OCI-LY7 (cell line): ENCODE measurements around the gene FBH1.

Experiments used
- EZH2phosphoT487 ChIP-seq: fragments of 200-600 bp; sonication (generic); IDR thresholded peaks from 2 replicates; pipeline ENCODE4 v1.6.1; 2018; ENCODE audit warnings: low read depth, borderline replicate concordance, mild to moderate bottlenecking, mixed run types, antibody characterized with exemption, low read length, moderate library complexity, mixed read lengths
- TF ChIP-seq, protein P1 (sequence below): fragments of 200-600 bp; sonication (generic); conservative IDR thresholded peaks from 2 replicates; pipeline ENCODE4 v1.5.1; 2014; ENCODE audit warnings: mild to moderate bottlenecking, antibody characterized with exemption, low read length, moderate library complexity, mixed read lengths

DNA sequence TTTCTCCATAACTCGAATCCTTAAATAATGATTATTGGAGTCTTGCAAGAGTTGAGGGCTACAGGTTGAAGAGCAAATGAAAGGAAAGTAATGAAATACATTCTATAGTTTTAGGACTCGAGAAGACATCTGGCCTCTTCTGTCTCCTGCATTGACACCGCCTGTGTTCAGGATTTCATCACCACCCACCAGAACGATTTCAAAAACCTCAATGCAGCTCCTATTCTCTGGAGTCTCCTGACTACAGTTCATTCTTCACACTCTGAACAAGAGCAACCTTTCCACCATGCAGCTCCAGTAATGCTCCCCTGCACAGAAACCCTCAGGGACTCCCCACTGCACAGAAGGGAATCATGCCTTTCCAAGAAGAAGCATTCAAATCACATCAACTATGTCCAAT lies 81.8 kb downstream of the FBH1 start:
- no peak for TF ChIP-seq EZH2phosphoT487
- TF ChIP-seq, protein P1, sequence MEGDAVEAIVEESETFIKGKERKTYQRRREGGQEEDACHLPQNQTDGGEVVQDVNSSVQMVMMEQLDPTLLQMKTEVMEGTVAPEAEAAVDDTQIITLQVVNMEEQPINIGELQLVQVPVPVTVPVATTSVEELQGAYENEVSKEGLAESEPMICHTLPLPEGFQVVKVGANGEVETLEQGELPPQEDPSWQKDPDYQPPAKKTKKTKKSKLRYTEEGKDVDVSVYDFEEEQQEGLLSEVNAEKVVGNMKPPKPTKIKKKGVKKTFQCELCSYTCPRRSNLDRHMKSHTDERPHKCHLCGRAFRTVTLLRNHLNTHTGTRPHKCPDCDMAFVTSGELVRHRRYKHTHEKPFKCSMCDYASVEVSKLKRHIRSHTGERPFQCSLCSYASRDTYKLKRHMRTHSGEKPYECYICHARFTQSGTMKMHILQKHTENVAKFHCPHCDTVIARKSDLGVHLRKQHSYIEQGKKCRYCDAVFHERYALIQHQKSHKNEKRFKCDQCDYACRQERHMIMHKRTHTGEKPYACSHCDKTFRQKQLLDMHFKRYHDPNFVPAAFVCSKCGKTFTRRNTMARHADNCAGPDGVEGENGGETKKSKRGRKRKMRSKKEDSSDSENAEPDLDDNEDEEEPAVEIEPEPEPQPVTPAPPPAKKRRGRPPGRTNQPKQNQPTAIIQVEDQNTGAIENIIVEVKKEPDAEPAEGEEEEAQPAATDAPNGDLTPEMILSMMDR: no peak
